IMR-90 (cell line): ENCODE results near the gene BCAS3. TPM values are rescaled to one million over a fixed set of nuclear protein-coding genes. Genes with fewer than 3 reads are reported as not detected.

Source experiments
- ATAC-seq: fragments of 200-7000 bp; cut with Tn5 transposase; 2 replicates; pipeline ENCODE4 v1.9.1; 2020; ENCODE audit warnings: low read depth, mild to moderate bottlenecking, moderate library complexity
- BruUV-seq: library from RNA; stranded (reverse); fragments of 400-500 nt; replicated peaks from 2 replicates; lab custom pipeline; 2021; lab: Mats Ljungman, UMichigan
- CTCF ChIA-PET: fragments of 300-600 bp; formaldehyde crosslinking; extraction: SDS; loops from one replicate; lab custom pipeline; 2021; ENCODE audit warnings: antibody characterized with exemption; lab: Yijun Ruan, JAX
- POLR2A ChIA-PET: fragments of 300-600 bp; sonication (Branson Sonifier 250); formaldehyde crosslinking; loops from one replicate; lab custom pipeline; 2022; ENCODE audit warnings: antibody characterized with exemption; ENCODE audit not compliant: unreplicated experiment; lab: Charles Lee
- DNase-seq: peaks from one replicate; pipeline ENCODE4 v3.0.0; 2013
- H2AFZ ChIP-seq: replicated peaks from 2 replicates; pipeline ENCODE3; 2013; ENCODE audit warnings: low read length, mild to moderate bottlenecking; ENCODE audit not compliant: poor library complexity
- H2AK5ac ChIP-seq: 2 replicates; pipeline ENCODE4 v1.6.1; 2013; ENCODE audit warnings: low read depth, low read length, inconsistent platforms
- H2AK9ac ChIP-seq: replicated peaks from 2 replicates; pipeline ENCODE3; 2013; ENCODE audit warnings: mild to moderate bottlenecking, low read depth, low read length, moderate library complexity; ENCODE audit not compliant: poor library complexity
- H2BK120ac ChIP-seq: 2 replicates; pipeline ENCODE4 v1.6.1; 2013; ENCODE audit warnings: low read depth, low read length, inconsistent platforms
- H2BK15ac ChIP-seq: 3 replicates; pipeline ENCODE4 v1.6.1; 2013; ENCODE audit warnings: low read depth, low read length, inconsistent platforms
- H2BK20ac ChIP-seq: 2 replicates; pipeline ENCODE4 v1.6.1; 2013; ENCODE audit warnings: low read depth, mild to moderate bottlenecking, inconsistent platforms, low read length, moderate library complexity
- H2BK5ac ChIP-seq: 2 replicates; pipeline ENCODE4 v1.6.1; 2013; ENCODE audit warnings: mild to moderate bottlenecking, low read depth, low read length, inconsistent platforms; ENCODE audit not compliant: poor library complexity, severe bottlenecking
- H3K14ac ChIP-seq: replicated peaks from 2 replicates; pipeline ENCODE4 v1.6.1; 2013; ENCODE audit warnings: low read depth, low read length, inconsistent platforms
- H3K18ac ChIP-seq: 2 replicates; pipeline ENCODE4 v1.6.1; 2013; ENCODE audit warnings: low read depth, low read length, control low read depth
- H3K23ac ChIP-seq: 2 replicates; pipeline ENCODE4 v1.6.1; 2013; ENCODE audit warnings: low read depth, low read length, inconsistent platforms
- H3K27ac ChIP-seq: 2 replicates; pipeline ENCODE4 v1.5.1; 2013; ENCODE audit warnings: mild to moderate bottlenecking, control low read depth, low read length; ENCODE audit not compliant: insufficient read depth
- H3K27me3 ChIP-seq: 2 replicates; pipeline ENCODE4 v1.6.1; 2013; ENCODE audit warnings: low read length; ENCODE audit not compliant: control insufficient read depth, insufficient read depth
- H3K36me3 ChIP-seq: 2 replicates; pipeline ENCODE4 v1.6.1; 2013; ENCODE audit warnings: low read length, mixed read lengths; ENCODE audit not compliant: control insufficient read depth, insufficient read depth
- H3K4ac ChIP-seq: 2 replicates; pipeline ENCODE4 v1.6.1; 2013; ENCODE audit warnings: low read depth, low read length, inconsistent platforms
- H3K4me1 ChIP-seq: 2 replicates; pipeline ENCODE4 v1.6.1; 2013; ENCODE audit warnings: low read length, mixed read lengths; ENCODE audit not compliant: control insufficient read depth, insufficient read depth
- H3K4me2 ChIP-seq: 2 replicates; pipeline ENCODE4 v1.6.1; 2013; ENCODE audit warnings: low read depth, mild to moderate bottlenecking, control low read depth, low read length, moderate library complexity
- H3K4me3 ChIP-seq: 2 replicates; pipeline ENCODE4 v1.5.1; 2013; ENCODE audit warnings: low read depth, mild to moderate bottlenecking, control low read depth, low read length, moderate library complexity; ENCODE audit not compliant: insufficient read depth
- H3K56ac ChIP-seq: 2 replicates; pipeline ENCODE4 v1.6.1; 2013; ENCODE audit warnings: low read length, inconsistent platforms; ENCODE audit not compliant: insufficient read depth; ENCODE audit errors: extremely low read depth
- H3K79me1 ChIP-seq, 2 experiments: 2 replicates each; pipeline ENCODE4 v1.6.1; 2013; ENCODE audit warnings: low read length in 2 of 2, inconsistent platforms in 1 of 2, low read depth in 1 of 2
- H3K9ac ChIP-seq: 2 replicates; pipeline ENCODE4 v1.6.1; 2013; ENCODE audit warnings: low read depth, low read length, control low read depth
- H3K9me1 ChIP-seq: 2 replicates; pipeline ENCODE4 v1.6.1; 2013; ENCODE audit warnings: low read length, inconsistent platforms; ENCODE audit not compliant: insufficient read depth
- H3K9me3 ChIP-seq: 2 replicates; pipeline ENCODE4 v1.6.1; 2013; ENCODE audit warnings: low read length; ENCODE audit not compliant: control insufficient read depth, insufficient read depth
- H4K20me1 ChIP-seq: 2 replicates; pipeline ENCODE4 v1.6.1; 2013; ENCODE audit warnings: low read length, inconsistent platforms; ENCODE audit not compliant: insufficient read depth
- H4K5ac ChIP-seq: 2 replicates; pipeline ENCODE4 v1.6.1; 2013; ENCODE audit warnings: mild to moderate bottlenecking, low read depth, low read length, control low read depth
- H4K8ac ChIP-seq, 2 experiments: 2 replicates each; pipeline ENCODE4 v1.6.1; 2013; ENCODE audit warnings: low read depth in 2 of 2, low read length in 2 of 2, control low read depth in 1 of 2, inconsistent platforms in 1 of 2
- H4K91ac ChIP-seq: 2 replicates; pipeline ENCODE4 v1.6.1; 2013; ENCODE audit warnings: low read depth, low read length, inconsistent platforms; ENCODE audit not compliant: insufficient read depth
- CEBPB ChIP-seq: IDR thresholded peaks from 2 replicates; pipeline ENCODE4 v1.6.1; 2012; ENCODE audit warnings: low read depth, low read length, improper control_type of control experiment
- MAZ ChIP-seq: IDR thresholded peaks from 2 replicates; pipeline ENCODE4 v1.6.1; 2012; ENCODE audit warnings: low read depth, mild to moderate bottlenecking, low read length, improper control_type of control experiment, moderate library complexity, borderline replicate concordance
- MXI1 ChIP-seq: IDR thresholded peaks from 2 replicates; pipeline ENCODE4 v1.6.1; 2012; ENCODE audit warnings: low read depth, mild to moderate bottlenecking, low read length, moderate library complexity, borderline replicate concordance
- RFX5 ChIP-seq: IDR thresholded peaks from 2 replicates; pipeline ENCODE4 v1.8.0; 2012; ENCODE audit warnings: low read depth, mild to moderate bottlenecking, low read length, moderate library complexity
- WGBS, 2 experiments: methylation state at CpG; one replicate each; pipeline versions ENCODE4 v1.1.5 to v1.1.7; 2013; ENCODE audit warnings: missing lambda C conversion rate in 2 of 2; ENCODE audit not compliant: insufficient read length in 1 of 2; ENCODE audit errors: extremely low coverage in 2 of 2; 5-methylcytosine and 5-hydroxymethylcytosine counted together
- dilution Hi-C: fragments of 300-500 bp; cut with HindIII; formaldehyde crosslinking; loops from one replicate; pipeline ENCODE4 v1.14.3; 2018; ENCODE audit warnings: low sequenced_read_pairs; ENCODE audit not compliant: unreplicated experiment
- in situ Hi-C: fragments of 300-500 bp; cut with MboI; formaldehyde crosslinking; loops from 3 replicates; pipeline ENCODE4 v1.14.3; 2019; ENCODE audit warnings: low sequenced_read_pairs, inconsistent platforms, mixed read lengths
- intact Hi-C: fragments of 100-400 bp; cut with micrococcal nuclease; formaldehyde crosslinking; loops from 2 replicates; pipeline ENCODE4 v1.10.0; 2022
- polyA plus RNA-seq, 3 experiments: library from polyadenylated mRNA; depleted of rRNA; stranded (reverse); fragments of >200 nt; gene quantifications; 2 replicates each; pipeline ENCODE4 v1.2.3, GENCODE V29; 2012; ENCODE audit warnings: low replicate concordance in 1 of 3
- total RNA-seq: library from RNA; depleted of rRNA; stranded (reverse); fragments of >200 nt; gene quantifications from 2 replicates; pipeline ENCODE4 v1.2.3, GENCODE V29; 2012

BCAS3 gene
- total and polyA plus RNA-seq, 2 of the 4 experiments (the other 2 are of a cell fraction) = 6.3 to 27.1 TPM

- CTCF ChIA-PET = no interaction called here
- WGBS, 2 experiments = no CpG with 5 or more reads among the region's 3 CpGs
- no peak for ATAC-seq
- TF ChIP-seq RFX5 (no peak), MAZ (no peak), CEBPB (no peak), MXI1 (no peak)
- Histone ChIP-seq H2BK20ac (peak overlapping the region; percentile 79; the same call in 1 of the 2 replicates), H3K18ac (no peak overlapping the region), H3K56ac (no peak overlapping the region), H3K4me2 (no peak overlapping the region), H3K23ac (peak overlapping the region; percentile 66), H3K36me3 (no peaks in the 10 kb centered on the region), H3K9me1 (peaks cover 3% of the 10 kb centered on the region; the same call in 1 of the 2 replicates), H3K27me3 (no peaks in the 10 kb centered on the region), H3K9ac (no peak overlapping the region), H2AK5ac (no peak overlapping the region), H4K91ac (no peak overlapping the region), H3K27ac (no peak overlapping the region), H3K14ac (peak overlapping the region; percentile 45; the same call in 1 of the 2 replicates), H3K4ac (peak overlapping the region; percentile 32; the same call in 1 of the 2 replicates), H2BK120ac (peak overlapping the region; percentile 34; the same call in 1 of the 2 replicates), H2AFZ (no peak overlapping the region), H4K5ac (no peak overlapping the region), H2BK15ac (no peak overlapping the region; the same call in 2 of the 3 replicates), H4K8ac (no peak overlapping the region), H2BK5ac (no peak overlapping the region), H3K4me1 (0 out of 2 replicates have a peak, but pooled peaks cover 1% of the 10 kb centered on the region), H3K79me1 (peaks cover 0 to 3% of the 10 kb centered on the region in 2 experiments; a peak in 1 of 4 replicates), H3K4me3 (no peak overlapping the region), H2AK9ac (no peak overlapping the region), H3K9me3 (no peaks in the 10 kb centered on the region), H4K20me1 (no peaks in the 10 kb centered on the region)
- POLR2A ChIA-PET = no interaction called here
- intact Hi-C loops (no loop called here), in situ Hi-C loops (no loop called here), dilution Hi-C loops (no loop called here)
- DNase-seq = no peak
- no TSS peak for BruUV-seq
Measured at GRCh38 chr17:61007980-61008379, 330.3 kb downstream of the BCAS3 start.
